HG03354 (cell line): Measurements from ENCODE around the gene PGAP3.

Source experiments
- ATAC-seq: cut with Tn5 transposase; IDR thresholded peaks from one replicate; pipeline ENCODE4 v1.9.1; 2021; ENCODE audit warnings: mild to moderate bottlenecking; ENCODE audit not compliant: unreplicated experiment, poor library complexity, severe bottlenecking

The PGAP3 gene

DNA sequence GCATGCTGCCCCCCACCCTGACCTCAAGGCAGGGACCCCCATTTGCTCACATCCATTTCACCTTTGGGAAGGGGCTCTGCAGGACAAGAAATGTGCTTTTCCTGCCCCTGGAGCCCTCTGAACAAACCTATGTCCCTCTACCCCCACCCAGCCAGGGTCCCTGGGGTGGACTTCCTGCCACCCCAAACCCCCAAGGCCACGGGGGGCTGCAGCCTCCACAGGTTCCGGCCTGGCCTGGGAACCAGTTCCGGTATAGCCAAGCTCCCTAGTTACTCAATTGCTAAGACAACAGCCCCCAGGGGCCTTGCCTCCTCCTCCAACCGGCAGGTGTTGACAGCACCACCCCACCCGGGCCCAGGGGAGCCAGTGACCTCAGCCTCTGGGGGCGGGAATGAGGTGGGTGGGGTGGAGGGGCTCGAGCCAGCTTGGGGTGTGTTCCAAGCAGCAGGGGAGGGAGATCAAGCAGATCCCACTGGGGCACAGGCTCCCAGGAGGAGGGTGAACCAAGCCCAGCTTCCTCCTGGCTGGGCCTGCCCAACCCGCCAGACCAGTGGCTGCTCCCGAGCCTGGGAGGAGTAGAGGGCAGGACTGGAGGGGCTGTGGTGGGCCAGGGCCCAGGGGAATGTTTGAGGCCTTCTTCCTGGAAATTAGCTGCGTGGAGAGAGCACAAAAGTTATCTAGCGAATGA lies 13.0 kb downstream of the PGAP3 start:
- ATAC-seq: no peak

DNA sequence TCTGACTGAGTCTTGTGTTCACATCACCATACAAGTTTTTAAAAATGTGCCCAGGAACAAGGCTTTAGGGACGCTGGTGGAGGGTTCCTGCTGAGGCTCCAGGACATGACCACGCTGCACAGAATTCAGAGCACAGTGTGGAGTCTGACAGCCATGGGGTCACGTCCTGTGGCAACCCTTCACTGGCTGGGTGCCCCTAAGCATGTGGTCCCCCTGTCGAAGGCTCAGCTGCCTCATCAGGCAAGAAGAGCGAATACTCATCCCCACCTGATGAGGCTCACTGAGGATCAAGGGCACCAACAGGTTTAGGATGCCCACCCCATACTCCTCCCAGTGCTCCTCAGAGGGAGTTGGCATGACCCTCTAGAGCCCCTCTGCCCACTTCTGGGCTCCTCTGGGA lies 13.7 kb downstream of the PGAP3 start:
- ATAC-seq: no peak

DNA sequence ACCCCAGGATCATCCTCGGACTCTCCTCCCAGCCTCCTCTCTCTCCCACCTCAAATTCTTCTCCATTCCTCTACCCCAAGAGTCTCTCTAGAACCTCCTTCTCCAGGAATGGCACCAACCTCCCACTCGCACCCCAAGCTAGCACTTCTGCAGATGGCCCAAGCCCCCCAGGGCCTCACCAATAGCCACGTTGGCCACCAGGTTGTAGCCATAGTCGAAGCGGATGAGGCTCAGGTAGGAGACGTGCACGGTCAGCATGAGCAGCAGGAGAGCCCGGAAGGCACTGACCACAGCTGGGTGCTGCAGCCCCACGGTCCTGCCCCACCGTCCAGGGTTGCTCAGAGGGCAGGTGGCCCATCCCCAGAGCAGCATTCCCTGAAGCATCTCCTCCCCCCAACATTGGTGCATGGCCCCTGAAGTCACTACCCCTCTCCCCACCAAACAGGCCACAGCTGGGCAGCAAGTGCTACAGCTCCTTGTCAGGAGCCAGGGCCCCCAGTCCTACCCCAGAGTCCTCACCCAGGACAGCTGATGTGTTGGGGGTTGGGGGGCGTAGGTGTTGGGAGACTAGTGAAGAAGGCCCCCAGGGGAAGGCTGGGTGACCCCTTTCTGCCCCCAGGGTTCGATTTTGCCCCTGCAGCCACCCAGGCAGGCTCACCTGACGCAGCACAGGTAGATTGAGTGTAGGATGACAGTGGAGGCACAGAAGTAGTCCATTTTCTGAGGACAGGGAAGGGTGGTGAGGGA lies 14.3 kb downstream of the PGAP3 start:
- ATAC-seq: no peak

DNA sequence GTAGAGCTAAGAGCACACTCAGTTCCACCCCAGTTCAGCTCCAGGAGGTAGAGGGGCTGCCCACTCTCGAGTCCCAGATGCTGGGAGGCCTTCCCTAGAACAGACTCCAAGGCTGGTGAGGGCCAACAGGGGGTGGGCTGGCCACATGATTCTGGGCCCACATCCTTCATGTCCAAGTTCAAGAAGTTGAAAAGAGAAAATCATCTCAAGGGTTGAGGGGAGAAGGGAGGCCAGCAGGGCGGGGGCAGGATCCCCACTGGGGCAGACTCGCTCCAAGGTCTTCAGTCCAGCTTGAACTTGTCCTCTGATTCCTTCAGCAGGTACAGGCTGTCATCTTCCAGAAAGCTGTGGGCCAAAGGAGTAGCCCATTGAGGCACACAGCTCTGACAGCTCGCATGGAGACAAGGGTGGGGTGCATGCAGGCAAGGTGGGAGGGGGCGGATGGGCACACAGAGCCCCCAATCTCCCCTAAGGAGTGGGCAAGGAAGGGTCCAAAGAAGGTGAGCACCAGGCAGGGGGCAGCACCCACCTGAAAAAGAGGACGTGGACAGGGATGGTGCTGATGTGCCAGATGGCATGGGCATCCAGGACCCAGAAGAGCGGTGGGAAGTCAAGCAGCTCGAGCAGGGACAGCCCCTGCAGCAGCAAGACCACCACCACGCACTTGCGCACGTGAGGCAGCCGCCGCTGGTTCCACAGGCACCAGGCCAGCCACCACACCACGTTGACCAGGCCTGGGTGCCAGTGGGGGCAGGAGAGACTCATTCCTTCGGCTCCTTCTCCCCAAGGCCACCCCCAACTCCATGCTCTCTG lies 15.1 kb downstream of the PGAP3 start:
- no peak for ATAC-seq

DNA sequence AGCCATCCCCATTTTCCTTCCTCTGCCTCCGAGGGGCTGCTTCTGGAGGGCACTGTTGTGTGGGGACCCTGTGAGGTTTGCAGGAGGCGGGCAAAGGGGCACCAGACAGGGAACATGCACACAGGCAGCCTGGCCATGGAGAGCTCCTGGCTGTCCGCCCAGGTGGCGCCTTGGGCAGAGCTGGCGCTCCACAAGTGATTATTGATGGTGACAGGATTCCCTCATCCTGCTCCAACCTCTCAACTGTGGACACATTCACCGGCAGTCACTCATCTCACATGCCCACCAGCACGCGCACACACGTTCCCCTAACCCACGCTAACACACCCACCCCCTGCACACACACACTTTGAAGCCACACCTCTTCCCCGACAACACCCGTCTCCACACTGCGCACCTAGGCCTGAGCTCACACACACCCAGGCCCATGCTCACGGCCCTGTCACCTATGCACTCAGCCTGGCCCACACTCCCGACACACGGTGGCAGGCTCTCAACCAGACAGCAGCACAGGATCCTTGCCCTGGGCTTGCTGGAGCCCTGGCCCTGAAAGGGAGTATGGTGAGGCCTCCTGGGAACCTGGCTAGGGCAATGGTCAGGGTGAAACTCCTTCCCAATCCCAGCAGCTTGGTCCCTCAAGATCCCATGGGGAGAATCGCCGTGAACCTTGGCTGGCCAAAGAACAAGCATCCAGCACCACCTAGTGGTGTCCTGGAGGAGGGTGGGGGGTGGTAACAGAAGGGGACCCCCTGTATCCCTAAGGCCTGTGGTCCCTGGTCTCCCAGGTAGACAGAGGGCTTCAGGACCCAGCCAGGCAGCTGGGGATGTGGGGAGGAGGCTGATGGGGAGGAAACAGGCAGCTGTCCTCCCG lies 16.0 kb downstream of the PGAP3 start:
- no peak for ATAC-seq

DNA sequence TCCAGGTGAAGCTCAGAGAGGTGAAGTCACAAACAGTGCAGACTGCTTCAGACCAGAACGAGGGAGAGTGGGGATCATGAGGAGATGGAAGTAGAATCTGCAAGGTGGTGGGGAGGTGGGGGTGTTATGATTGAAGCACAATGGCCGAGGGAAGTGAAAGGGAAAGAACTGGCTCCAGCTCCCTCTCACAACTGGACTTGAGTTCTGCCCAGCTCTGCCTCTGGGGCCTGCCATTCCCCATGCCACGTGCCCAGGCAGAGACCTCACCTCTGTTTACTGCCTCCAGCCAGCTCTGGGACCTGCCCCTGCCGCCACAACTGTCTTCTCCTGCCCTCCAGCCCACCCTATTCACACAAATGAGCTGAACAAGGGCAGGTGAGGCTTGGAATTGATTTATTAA lies 17.1 kb downstream of the PGAP3 start:
- ATAC-seq: no peak

DNA sequence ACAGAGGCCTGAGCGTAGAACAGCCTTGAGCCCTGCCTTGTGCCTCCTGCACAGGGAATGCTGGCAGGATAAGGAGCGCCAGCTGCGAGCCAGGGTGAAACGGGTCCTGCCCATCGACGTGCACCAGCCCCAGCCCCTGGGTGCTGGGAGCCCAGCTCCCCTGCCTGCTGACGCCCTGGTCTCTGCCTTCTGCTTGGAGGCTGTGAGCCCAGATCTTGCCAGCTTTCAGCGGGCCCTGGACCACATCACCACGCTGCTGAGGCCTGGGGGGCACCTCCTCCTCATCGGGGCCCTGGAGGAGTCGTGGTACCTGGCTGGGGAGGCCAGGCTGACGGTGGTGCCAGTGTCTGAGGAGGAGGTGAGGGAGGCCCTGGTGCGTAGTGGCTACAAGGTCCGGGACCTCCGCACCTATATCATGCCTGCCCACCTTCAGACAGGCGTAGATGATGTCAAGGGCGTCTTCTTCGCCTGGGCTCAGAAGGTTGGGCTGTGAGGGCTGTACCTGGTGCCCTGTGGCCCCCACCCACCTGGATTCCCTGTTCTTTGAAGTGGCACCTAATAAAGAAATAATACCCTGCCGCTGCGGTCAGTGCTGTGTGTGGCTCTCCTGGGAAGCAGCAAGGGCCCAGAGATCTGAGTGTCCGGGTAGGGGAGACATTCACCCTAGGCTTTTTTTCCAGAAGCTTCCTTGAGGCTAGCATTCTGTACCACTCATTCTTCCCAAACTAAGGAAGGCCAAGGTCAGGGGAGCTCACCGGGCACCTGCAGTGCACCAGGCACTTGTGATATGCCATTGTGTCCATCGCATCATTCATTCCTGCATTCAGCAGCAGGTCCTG lies 17.7 kb downstream of the PGAP3 start:
- no peak for ATAC-seq

DNA sequence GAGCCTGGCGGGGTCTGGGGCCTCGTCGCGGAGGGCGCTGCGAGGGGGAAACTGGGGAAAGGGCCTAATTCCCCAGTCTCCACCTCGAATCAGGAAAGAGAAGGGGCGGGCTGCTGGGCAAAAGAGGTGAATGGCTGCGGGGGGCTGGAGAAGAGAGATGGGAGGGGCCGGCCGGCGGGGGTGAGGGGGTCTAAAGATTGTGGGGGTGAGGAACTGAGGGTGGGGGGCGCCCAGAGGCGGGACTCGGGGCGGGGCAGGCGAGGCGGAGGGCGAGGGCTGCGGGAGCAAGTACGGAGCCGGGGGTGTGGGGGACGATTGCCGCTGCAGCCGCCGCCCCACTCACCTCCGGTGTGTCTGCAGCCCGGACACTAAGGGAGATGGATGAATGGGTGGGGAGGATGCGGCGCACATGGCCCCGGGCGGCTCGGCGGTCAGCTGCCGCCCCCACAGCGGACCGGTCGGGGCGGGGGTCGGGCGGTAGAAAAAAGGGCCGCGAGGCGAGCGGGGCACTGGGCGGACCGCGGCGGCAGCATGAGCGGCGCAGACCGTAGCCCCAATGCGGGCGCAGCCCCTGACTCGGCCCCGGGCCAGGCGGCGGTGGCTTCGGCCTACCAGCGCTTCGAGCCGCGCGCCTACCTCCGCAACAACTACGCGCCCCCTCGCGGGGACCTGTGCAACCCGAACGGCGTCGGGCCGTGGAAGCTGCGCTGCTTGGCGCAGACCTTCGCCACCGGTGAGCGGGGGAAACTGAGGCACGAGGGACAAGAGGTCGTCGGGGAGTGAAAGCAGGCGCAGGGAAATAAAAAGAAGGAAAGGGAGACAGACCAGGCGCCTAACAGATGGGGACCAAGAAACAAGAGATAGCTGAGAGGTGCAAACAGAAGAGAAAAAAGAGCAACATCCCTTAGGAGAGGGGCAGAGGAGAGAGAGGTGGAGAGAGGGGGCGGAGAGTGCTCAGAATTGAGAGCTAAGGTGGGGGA lies 19.6 kb downstream of the PGAP3 start, which contains the start of gene PNMT:
PNMT (plus strand) TSS at position 509 of the 980 bp plus-strand sequence; CDS start at position 532, 23 bp downstream.
- ATAC-seq: no peak

DNA sequence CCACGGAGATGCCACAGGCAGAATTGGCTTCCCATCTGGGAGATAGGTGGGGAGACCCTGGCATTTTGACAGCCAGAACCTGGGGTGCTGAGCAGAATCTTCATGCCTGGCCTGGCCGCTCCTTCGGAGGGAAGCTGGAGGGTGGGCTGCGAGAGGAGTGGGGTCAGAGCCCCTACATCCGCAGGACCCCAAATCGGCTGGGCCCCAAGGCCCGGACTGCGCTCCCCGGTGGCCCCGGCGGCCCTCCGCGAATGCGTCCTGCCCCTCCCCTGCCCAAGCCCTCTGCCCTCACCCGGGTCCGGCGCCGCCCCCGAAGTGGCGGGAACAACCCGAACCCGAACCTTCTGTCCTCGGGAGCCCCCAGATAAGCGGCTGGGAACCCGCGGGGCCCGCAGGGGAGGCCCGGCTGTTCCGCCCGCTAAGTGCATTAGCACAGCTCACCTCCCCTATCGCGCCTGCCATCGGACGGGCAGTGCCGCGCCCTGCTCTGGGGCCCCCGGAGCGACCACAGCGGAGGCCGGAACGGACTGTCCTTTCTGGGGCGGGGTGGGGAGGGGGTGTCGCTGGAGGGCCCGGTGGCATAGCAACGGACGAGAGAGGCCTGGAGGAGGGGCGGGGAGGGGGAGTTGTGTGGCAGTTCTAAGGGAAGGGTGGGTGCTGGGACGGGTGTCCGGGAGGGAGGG lies 20.5 kb downstream of the PGAP3 start:
- ATAC-seq: no peak

DNA sequence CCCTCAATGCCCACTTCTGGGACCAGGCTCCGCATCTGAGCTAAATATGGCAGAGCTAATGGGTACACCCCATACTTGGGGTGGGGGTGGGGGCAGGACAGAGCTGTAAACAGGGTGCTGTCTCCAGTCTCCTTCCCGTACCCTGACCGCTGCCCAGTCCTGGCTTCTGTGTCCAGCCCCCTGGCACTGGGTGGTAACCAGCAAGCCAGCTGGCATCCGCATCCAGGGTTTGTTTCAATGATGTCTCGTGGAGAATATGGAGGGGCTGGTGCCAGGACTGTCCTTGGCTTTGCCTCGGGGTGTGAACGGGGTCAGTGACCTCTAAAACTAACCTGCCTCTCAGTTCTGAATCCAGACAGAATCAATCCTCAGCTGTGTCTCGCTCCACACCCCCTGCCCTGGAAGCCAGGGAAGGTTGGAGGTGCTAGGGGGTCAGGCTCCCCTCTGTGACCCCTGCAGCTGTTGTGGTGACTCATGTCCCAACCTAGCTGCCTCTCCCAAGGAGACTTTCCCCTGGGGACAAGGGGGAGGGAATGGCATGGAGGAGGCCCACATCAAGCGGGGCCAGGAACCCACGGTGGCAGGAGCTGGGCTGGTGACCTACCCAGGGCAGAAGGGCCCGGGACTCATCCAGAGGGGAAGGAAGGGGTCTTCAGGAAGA lies 21.1 kb downstream of the PGAP3 start:
- ATAC-seq: no peak

DNA sequence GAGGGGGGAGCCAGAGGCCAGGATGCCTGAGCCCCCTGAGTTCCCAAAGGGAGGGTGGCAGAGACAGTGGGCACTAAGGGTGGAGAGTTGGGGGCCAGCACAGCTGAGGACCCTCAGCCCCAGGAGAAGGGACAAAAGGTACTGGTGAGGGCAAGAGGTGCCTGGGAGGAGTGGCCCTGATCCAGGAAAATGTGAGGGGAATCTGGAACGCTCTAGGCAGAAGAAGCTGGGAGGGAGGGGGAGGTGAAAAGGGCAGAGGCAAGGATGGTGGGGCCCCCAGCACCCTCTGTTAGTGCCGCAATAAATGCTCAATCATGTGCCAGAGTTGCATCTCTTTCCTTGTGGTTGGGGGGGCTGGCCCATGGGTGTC lies 21.6 kb downstream of the PGAP3 start:
- no peak for ATAC-seq

DNA sequence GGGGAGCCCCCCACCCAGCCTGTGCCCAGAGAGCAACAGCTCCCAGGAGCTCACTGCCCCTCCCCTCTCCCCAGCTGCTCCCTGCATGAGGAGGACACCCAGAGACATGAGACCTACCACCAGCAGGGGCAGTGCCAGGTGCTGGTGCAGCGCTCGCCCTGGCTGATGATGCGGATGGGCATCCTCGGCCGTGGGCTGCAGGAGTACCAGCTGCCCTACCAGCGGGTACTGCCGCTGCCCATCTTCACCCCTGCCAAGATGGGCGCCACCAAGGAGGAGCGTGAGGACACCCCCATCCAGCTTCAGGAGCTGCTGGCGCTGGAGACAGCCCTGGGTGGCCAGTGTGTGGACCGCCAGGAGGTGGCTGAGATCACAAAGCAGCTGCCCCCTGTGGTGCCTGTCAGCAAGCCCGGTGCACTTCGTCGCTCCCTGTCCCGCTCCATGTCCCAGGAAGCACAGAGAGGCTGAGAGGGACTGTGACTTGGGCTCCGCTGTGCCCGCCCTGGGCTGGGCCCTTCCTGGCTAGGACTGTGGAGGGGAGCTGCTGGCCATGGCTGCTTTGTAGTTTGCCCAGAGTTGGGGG lies 22.1 kb downstream of the PGAP3 start:
- no peak for ATAC-seq

DNA sequence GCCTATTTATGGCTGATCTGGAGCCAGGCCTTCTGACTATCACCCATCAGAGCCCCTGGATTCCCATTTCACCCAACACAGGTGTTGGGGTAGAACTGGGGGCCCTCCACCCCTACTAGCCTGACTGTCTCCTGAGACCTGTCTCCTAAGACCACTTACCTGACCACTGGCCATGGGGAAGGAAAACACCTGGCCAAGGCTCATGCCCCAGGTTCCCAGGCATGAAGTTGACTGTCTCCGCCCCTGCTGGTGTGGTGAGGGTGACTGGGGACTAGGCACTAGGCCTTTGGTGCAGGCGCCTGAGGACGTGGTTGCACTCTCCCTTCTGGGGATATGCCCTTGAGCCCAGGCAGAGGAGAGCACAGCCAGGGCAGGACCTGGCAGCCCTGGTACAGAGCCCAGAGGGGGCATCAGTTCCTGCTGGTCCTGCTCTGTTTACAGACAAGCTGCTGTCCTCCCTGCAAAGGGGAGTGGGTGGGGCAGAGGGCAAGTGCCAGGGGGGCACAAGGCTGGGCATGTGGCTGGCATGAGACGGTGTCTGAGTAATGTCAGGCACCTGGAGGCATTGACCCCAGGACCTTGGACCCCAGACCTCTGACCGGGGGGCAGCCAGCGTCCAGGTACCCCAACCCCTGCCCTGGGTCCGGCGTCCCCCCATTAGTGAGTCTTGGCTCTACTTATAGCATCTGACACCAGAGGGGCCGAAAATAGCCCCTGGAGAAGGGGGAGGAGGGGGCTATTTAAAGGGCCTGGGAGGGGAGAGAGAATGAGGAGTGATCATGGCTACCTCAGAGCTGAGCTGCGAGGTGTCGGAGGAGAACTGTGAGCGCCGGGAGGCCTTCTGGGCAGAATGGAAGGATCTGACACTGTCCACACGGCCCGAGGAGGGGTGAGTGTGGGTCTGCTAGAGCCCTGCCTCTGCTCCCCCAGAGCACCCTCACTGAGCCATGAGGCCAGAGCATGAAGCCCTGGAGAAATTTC lies 23.0 kb downstream of the PGAP3 start, which contains the start of gene TCAP:
TCAP (plus strand) TSS at position 769 of the 981 bp plus-strand sequence; CDS start at position 780, 11 bp downstream.
- no peak for ATAC-seq

DNA sequence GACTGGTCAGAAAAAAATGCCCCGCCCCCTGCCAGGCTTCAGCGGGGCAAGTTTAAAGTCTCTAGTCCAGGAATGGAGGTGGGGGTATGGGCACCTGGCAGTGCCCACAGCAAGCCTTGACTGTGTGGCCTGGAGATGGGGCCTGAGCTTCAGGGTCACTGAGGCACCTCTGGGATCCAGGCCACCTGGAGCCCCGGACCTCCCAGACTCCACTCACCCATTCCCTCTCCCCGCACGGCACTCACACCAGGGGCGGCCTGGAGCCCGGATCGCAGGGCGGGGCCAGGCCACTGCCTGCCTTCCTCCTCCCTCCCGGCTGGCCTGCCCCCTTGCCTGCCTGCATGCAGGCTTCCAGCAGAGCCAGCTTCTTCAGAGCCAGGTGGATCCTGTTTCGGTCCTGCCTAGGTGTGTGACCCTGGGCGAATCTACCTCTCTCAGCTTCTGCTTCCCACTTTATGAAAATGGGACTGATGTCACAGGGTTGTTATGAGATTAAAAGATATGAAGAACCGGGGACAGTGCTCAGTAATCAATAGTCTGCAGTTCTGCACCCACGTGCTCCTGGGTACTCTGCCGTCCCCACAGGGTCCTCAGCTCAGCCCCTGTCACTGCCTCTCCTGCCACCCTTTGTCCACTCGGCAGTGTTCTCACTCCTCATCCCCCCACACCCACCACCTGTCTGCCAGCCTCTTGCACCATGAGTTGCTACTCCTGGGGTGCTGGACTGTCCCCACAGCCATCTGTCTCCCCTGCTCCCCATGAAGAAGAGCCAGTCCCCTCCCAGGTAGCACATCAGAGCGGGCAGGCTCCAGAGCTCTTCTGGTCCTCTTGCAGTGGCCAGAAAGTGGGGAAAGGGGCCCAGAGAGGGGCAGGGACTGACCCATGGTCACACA lies 23.9 kb downstream of the PGAP3 start:
- no peak for ATAC-seq
